Muscle layer of colon (tissue), 2 donors: ENCODE data around the gene FUT8.

Source experiments
- H3K27ac ChIP-seq: one replicate; pipeline ENCODE4 v1.7.0; 2013; ENCODE audit warnings: low read depth, mild to moderate bottlenecking, low read length, moderate library complexity
- H3K27me3 ChIP-seq, 2 donors: one replicate each; pipeline ENCODE4 v1.7.0; 2013; ENCODE audit warnings: low read length in 2 of 2, mild to moderate bottlenecking in 2 of 2; ENCODE audit not compliant: insufficient read depth in 2 of 2, control insufficient read depth in 1 of 2
- H3K36me3 ChIP-seq: one replicate; pipeline ENCODE4 v1.7.0; 2013; ENCODE audit warnings: mild to moderate bottlenecking, low read length; ENCODE audit not compliant: insufficient read depth
- H3K4me1 ChIP-seq: one replicate; pipeline ENCODE4 v1.7.0; 2013; ENCODE audit warnings: mild to moderate bottlenecking, low read length; ENCODE audit not compliant: insufficient read depth
- H3K4me3 ChIP-seq, 2 donors: one replicate each; pipeline ENCODE4 v1.7.0; 2013; ENCODE audit warnings: low read length in 2 of 2, low read depth in 1 of 2, mild to moderate bottlenecking in 1 of 2, moderate library complexity in 1 of 2
- H3K9ac ChIP-seq: one replicate; pipeline ENCODE4 v1.7.0; 2013; ENCODE audit warnings: low read length
- H3K9me3 ChIP-seq: one replicate; pipeline ENCODE4 v1.7.0; 2013; ENCODE audit warnings: mild to moderate bottlenecking, low read length
- donor health status: abdominal sarcoma.
- donor health status: Adenocarcinoma of cecum.

Gene FUT8

DNA sequence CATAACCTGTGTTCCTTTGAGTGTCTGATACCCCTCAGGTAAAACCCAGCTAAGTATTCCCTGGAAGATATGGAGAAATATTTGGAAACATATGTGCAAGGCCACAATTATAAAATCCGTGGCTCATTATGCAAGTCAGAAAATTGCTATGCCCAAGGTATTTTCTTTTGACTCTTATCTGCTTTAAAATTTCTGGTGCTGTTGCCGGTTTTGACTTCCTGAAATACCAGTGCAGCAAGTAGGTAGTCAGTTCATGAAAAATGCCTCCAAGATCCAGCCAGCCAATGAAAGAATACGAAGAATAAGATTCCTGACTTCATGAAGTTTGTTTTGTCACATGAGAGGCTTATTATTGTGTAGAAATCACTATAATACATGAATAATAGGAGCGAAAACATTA is 20.2 kb upstream of the FUT8 start:
- Histone ChIP-seq H3K27ac (no peak overlapping the region), H3K36me3 (no peaks in the 10 kb centered on the region), H3K27me3 (no peaks in the 10 kb centered on the region), H3K4me3 (no peak overlapping the region), H3K9ac (no peak overlapping the region), H3K9me3 (no peaks in the 10 kb centered on the region), H3K4me1 (no peaks in the 10 kb centered on the region)

DNA sequence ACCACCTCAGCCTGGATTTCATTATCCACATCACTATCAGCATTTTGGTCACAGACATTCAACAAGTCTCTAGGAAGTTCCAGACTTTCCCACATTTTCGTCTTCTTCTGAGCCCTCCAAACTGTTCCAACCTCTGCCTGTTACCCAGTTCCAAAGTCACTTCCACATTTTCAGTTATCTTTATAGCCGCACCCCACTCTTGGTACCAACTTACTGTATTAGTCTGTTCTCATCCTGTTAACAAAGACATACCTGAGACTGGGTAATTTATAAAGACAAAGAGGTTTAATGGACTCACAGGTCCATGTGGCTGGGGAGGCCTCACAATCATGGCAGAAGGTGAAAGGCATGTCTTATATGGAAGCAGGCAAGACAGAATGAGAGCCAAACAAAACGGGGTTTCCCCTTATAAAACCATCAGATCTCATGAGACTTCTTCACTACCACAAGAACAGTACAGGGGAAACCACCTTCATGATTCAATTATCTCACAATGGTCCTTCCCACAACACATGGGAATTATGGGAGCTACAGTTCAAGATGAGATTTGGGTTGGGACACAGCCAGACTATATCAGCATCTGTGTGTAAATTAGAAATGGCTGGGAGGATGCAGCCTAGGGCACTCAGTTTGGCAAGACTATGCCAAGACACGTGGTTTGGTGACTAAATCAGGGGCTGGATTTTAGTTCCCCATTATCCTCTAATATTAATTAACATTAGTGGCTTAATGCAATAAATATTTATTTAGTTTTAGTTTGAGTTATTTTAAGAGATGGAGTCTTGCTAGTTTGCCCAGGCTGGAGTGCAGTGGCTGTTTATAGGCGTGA is 16.2 kb upstream of the FUT8 start:
- H3K36me3 ChIP-seq = no peaks in the 10 kb centered on the region
- H3K27ac ChIP-seq = no peak overlapping the region
- no peak overlapping the region for H3K4me3 ChIP-seq
- H3K27me3 ChIP-seq = no peaks in the 10 kb centered on the region
- H3K9ac ChIP-seq = no peak overlapping the region
- H3K4me1 ChIP-seq = no peaks in the 10 kb centered on the region
- H3K9me3 ChIP-seq = no peaks in the 10 kb centered on the region

DNA sequence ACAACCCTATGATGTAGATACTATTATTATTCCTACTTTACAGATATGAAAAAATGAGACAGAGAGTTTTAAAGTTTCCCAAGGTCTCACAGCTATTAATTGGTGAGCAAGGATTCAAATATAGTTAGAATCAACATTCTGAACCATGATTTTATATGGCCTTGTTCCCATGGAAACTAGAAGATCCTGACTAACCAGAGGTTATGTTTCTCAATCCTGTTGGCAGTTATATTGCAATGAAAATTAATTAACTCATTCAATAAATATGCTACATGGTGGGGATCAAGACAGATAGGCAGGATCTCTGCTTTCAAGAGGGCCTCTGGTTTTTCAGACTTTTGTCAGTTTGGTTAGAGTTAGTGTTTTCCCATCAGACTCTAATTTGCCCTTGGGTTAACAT is 9.3 kb upstream of the FUT8 start:
- Histone ChIP-seq H3K9ac (no peak overlapping the region), H3K27me3 (no peaks in the 10 kb centered on the region), H3K36me3 (no peaks in the 10 kb centered on the region), H3K9me3 (no peaks in the 10 kb centered on the region), H3K4me1 (no peaks in the 10 kb centered on the region), H3K27ac (no peak overlapping the region), H3K4me3 (no peak overlapping the region)

DNA sequence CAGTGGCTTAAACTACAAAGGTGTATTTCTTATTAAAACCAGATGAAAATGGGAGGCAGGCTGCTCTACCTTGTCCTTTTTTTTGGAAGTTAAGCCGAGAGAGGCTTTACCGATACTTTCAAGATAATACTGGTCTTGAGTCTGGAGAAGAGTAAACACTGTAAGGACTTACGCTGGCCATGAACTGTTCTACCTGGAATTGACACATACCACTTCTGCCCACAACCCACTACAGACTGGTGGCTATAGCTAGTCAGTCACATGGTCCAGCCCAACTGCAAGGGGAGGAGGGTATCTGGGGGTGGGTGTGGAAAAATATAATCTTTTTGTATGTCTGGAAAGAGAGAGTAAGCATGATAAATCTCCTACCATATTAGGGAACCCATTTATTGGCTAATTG is 4.4 kb upstream of the FUT8 start:
- Histone ChIP-seq H3K4me3 (no peak overlapping the region), H3K27me3 (no peaks in the 10 kb centered on the region), H3K4me1 (no peaks in the 10 kb centered on the region), H3K36me3 (no peaks in the 10 kb centered on the region), H3K9ac (no peak overlapping the region), H3K9me3 (no peaks in the 10 kb centered on the region), H3K27ac (no peak overlapping the region)

DNA sequence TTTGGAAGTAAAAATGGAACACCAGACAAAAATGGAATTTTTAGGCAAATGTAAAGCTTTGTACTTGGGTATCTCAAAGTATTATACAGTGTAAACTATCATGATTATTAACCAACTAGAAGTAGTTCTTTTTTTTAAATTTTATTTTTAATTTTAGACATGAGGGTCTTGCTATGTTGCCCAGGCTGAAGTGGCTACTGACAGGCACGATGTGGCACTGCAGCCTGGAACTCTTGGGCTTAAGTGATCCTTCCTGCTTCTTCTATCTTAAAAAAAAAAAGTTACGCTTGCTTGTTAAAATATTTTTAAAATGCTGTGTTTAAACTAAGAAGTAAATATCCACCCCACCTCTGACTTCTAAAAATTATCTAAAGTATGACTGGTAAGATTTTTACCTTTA is 1.9 kb upstream of the FUT8 start:
- no peaks in the 10 kb centered on the region for H3K36me3 ChIP-seq
- no peak overlapping the region for H3K4me3 ChIP-seq
- peaks cover 15% of the 10 kb centered on the region for H3K4me1 ChIP-seq
- no peak overlapping the region for H3K9ac ChIP-seq
- no peak overlapping the region for H3K27ac ChIP-seq
- H3K9me3 ChIP-seq = no peaks in the 10 kb centered on the region
- no peaks in the 10 kb centered on the region for H3K27me3 ChIP-seq

DNA sequence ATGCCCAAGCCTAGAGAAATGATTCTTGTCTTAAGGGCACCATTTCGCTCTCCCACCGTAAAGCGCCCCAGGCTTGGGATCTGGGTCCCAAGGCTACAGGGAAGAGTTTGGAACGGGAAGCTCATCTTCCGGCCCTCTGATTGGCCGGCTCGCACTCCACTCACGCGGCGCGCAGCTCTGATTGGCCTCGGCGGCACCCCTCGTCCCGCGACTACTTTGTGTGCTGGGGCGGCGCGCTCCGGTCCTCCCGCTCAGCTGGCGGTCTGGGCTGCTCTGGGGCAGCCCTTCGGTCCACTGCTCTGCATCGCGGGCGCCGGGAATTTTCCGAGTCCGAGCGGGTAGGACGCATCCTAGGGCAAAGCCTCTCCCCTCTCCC is 886 bp upstream of the FUT8 start:
- Histone ChIP-seq H3K27me3 (no peaks in the 10 kb centered on the region), H3K9ac (peak overlapping the region; percentile 93), H3K4me3 (peak overlapping the region; percentile 85 to 96), H3K4me1 (peaks cover 15% of the 10 kb centered on the region), H3K36me3 (no peaks in the 10 kb centered on the region), H3K9me3 (no peaks in the 10 kb centered on the region), H3K27ac (peak overlapping the region; percentile 85)

DNA sequence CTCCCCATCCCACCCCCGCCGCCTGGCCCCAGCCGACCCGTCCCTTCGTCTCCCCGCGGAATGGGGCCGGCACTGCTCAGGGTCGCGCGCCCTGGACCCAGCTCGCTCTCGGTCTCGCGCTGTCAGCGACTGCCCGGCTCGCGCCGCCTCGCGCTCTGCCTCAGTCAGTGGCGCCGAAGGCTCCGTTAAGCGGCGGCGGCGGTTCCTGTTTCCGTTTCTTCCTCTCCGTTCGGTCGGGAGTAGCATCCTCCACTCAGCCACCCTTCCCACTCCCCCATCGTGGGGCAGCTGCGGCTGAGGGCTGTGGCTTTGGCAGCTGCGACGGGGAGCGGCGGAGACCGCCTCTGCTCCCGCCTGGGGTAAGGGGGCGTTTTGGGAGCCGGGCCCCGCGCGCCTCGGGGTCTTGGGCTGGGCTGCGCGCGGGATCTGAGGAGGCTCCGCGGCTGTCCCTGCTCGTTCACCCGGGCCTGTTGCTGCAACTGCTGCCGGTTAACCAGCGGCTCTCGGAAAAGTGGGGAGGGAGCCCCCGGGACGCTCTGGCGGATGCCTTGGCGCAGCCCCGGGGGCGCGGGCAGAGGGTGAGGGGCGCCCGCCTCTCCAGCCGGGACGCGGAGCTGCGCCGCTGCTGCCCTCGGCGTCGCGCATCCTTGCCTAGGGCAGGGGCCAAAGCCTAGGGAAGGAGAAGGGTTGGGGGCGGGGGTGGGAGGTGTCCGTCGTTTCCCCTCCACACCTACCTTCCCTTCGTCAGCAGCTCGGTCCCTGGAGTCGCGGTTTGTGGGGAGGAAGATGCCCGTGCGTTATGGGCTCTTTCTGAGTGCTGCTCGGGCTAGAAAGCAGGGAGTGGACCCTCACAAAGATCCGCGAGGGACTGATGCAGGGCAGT is 567 bp downstream of the FUT8 start:
- H3K4me3 ChIP-seq = peak overlapping the region; percentile 79 to 89
- peak overlapping the region; percentile 44 for H3K9ac ChIP-seq

DNA sequence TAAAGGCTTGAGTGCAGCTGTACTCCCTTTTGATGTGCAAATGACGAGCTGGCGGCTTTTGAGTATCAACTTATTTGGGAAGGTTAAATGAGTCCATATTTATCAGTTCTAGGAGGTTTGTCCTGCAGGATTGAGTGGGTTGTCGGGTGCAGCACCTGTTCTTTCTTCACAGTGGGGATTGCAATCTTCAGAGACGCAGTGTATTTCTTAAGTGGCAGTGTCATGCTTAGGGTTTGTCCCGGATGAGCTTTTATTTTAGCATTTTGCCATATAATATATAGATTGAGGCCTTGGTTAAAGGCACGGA is 1.2 kb downstream of the FUT8 start:
- Histone ChIP-seq H3K36me3 (no peaks in the 10 kb centered on the region), H3K9ac (peak overlapping the region; percentile 44), H3K9me3 (no peaks in the 10 kb centered on the region), H3K27me3 (no peaks in the 10 kb centered on the region), H3K27ac (peak overlapping the region; percentile 82), H3K4me3 (peak overlapping the region; percentile 79 to 89), H3K4me1 (peaks cover 15% of the 10 kb centered on the region)

More for the DNA sequence above, 567 bp downstream of the FUT8 start:
- Histone ChIP-seq H3K27ac (peak overlapping the region; percentile 82), H3K27me3 (no peaks in the 10 kb centered on the region), H3K9me3 (no peaks in the 10 kb centered on the region), H3K36me3 (no peaks in the 10 kb centered on the region), H3K4me1 (peaks cover 15% of the 10 kb centered on the region)

DNA sequence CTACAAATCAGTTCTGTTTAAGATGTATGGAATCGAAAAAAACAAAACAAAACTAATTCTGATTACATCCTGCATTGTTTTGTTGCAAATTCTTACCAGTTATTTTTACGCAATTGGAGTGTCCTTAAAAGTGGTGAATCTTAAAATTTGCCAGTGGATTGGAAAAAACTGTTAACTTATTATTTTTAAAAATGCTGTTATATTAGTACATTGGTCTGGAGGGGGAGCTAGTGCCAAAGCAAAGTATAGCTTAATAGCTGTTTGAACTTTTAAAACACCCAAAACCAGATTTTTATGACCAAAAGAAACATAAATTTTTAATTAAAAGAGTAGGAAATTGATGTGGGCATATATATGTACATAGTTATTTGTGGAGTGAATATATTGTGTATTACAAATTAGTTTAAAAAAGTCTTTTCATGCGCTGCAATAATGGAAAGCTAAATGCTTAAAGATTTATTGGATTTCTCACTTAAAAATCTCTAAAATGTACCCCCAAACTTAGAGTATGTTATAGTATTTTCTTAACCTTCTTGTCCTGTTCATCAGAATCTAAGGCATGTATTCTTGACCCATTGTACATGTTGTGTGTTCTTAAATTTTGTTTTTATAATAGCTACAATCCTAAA is 2.5 kb downstream of the FUT8 start:
- no peaks in the 10 kb centered on the region for H3K27me3 ChIP-seq
- H3K36me3 ChIP-seq = no peaks in the 10 kb centered on the region
- peaks cover 15% of the 10 kb centered on the region for H3K4me1 ChIP-seq
- H3K27ac ChIP-seq = no peak overlapping the region
- H3K9me3 ChIP-seq = no peaks in the 10 kb centered on the region
- H3K9ac ChIP-seq = no peak overlapping the region
- H3K4me3 ChIP-seq = no peak overlapping the region

DNA sequence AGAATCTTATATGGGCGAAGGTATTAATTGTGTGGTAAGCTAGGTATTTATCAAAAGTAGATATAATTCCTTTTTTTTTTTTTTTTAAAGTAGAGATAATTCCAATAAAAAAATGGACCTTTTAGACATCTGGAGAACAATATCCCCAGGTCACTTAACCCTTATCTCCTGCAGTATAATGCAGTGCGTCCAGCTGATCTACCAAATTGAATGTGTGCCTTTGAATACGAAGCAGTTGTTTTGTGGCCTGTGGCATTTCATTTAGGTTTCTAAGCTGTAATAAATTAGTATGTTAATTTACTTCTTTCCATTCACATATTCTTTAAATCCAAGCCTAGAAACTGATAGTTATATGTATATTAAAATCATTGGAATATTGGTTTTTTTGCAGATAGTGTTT is 3.1 kb downstream of the FUT8 start:
- Histone ChIP-seq H3K4me3 (no peak overlapping the region), H3K4me1 (peaks cover 15% of the 10 kb centered on the region), H3K36me3 (no peaks in the 10 kb centered on the region), H3K27me3 (no peaks in the 10 kb centered on the region), H3K9ac (no peak overlapping the region), H3K27ac (no peak overlapping the region), H3K9me3 (no peaks in the 10 kb centered on the region)

DNA sequence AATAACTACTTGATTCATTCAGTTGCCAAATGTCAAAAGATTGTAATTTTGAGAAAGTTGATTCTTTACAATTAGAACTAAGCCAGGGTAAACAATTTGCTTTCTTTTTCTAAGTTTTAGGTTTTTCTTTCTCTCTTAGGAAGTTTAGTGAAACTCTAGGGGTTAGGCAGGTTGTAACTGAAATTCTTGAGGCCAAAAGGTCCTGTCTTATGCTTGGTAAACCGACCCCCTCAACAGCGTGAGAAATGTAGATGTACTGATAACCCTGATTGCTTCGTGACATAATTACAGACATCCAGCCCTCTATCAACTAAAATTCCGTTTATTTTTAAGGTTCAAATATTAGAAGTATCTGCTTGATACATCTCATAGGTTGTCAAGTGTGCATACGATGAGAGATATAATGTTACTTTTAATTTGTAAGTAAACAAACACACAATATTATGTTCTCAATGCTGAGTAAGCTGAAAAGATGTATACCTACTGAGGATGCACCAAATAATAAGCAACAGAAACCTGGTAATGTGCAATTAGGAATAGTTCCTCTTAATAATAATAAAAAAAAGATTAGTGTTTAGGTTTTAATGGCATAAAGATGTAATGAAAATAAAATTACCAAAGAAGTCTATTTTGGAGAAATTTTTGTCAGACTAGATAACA is 7.2 kb downstream of the FUT8 start:
- Histone ChIP-seq H3K9ac (no peak overlapping the region), H3K36me3 (no peaks in the 10 kb centered on the region), H3K4me1 (peaks cover 11% of the 10 kb centered on the region), H3K27me3 (no peaks in the 10 kb centered on the region), H3K9me3 (no peaks in the 10 kb centered on the region), H3K4me3 (no peak overlapping the region), H3K27ac (no peak overlapping the region)
